Fibroblast of the aortic adventitia (primary cell): ENCODE measurements around the gene ARVCF. TPM values are rescaled to one million over a fixed set of nuclear protein-coding genes. Genes with fewer than 3 reads are reported as not detected.

Experiments
- DNase-seq: peaks from one replicate; pipeline ENCODE4 v3.0.0-alpha.2; 2010; ENCODE audit warnings: low read depth
- H3K4me3 ChIP-seq: 2 replicates; pipeline ENCODE4 v1.5.1; 2011; ENCODE audit warnings: low read depth, mild to moderate bottlenecking, control low read depth, low read length, moderate library complexity
- CTCF ChIP-seq: IDR thresholded peaks from 2 replicates; pipeline ENCODE4 v1.5.1; 2011; ENCODE audit warnings: mild to moderate bottlenecking, low read length, control low read depth, inconsistent platforms; ENCODE audit not compliant: insufficient read depth
- total RNA-seq: library from RNA; depleted of rRNA; stranded (reverse); fragments of >200 nt; gene quantifications from 2 replicates; pipeline ENCODE4 v1.2.3, GENCODE V29; 2012; ENCODE audit warnings: low replicate concordance

The ARVCF gene
- total RNA-seq, 1 donor, result 12.9 TPM

GRCh38 chr22:19961868-19962245, 54.8 kb downstream of the ARVCF start:
- DNase-seq, result no peak
- no peak for TF ChIP-seq CTCF
- H3K4me3 ChIP-seq, result no peak overlapping the region

- no peak overlapping the region for H3K4me3 ChIP-seq
- DNase-seq, result no peak
These were observed 55.4 kb downstream of the ARVCF start for GRCh38 chr22:19961201-19961580.

GRCh38 chr22:19960491-19961200, 56.0 kb downstream of the ARVCF start:
- H3K4me3 ChIP-seq, result no peak overlapping the region
- no peak for DNase-seq
- no peak for TF ChIP-seq CTCF

More at GRCh38 chr22:19961201-19961580, 55.4 kb downstream of the ARVCF start:
- no peak for TF ChIP-seq CTCF

GRCh38 chr22:19959587-19960490, 56.8 kb downstream of the ARVCF start:
- no peak for TF ChIP-seq CTCF
- peak overlapping the region; percentile 17 for H3K4me3 ChIP-seq
- no peak for DNase-seq

- peak; percentile 56 for DNase-seq
- TF ChIP-seq CTCF, result no peak
- peak overlapping the region; percentile 53 for H3K4me3 ChIP-seq
These were observed 57.5 kb downstream of the ARVCF start for GRCh38 chr22:19959043-19959586.

GRCh38 chr22:19958083-19959042, 58.3 kb downstream of the ARVCF start:
- peak; percentile 78 for DNase-seq
- peak overlapping the region; percentile 53 for H3K4me3 ChIP-seq
- TF ChIP-seq CTCF, result no peak
